ENCODE data around the gene WBP4. TPM values are rescaled to one million over a fixed set of nuclear protein-coding genes. Genes with fewer than 3 reads are reported as not detected.

Gene WBP4
- total RNA-seq, 1 experiment from 2014 or later = 7.2 TPM

- peaks cover 8% of the 10 kb centered on the region in 2 experiments for H3K4me1 Mint-ChIP-seq
- H3K9ac ChIP-seq (ENCODE audit: extremely low read depth, insufficient read length, low read length) = no peak overlapping the region
- H3K23ac ChIP-seq (ENCODE audit: insufficient read length, low read depth, low read length) = no peak overlapping the region
- H2AK5ac ChIP-seq (ENCODE audit: insufficient read length, low read length) = no peak overlapping the region
- H3K4ac ChIP-seq (ENCODE audit: low read depth, low read length) = no peak overlapping the region
- no peaks in the 10 kb centered on the region for H3K79me1 ChIP-seq (ENCODE audit: insufficient read depth, low read depth, low read length, poor library complexity, severe bottlenecking)
- no peak overlapping the region for H3K18ac ChIP-seq (ENCODE audit: insufficient read length, low read depth, low read length)
- no peak overlapping the region for H2BK120ac ChIP-seq (ENCODE audit: low read depth, low read length, poor library complexity, severe bottlenecking)
- no peaks in the 10 kb centered on the region; the same call in 1 of the 2 replicates for H3K4me1 ChIP-seq (ENCODE audit: insufficient read depth, low read length)
- H3K27ac Mint-ChIP-seq = no peak overlapping the region
- DNase-seq = no peak
- no peak overlapping the region for H4K8ac ChIP-seq (replicated peaks; ENCODE audit: insufficient read length, low read depth, low read length)
- no peak overlapping the region for H4K91ac ChIP-seq (ENCODE audit: insufficient read length, low read depth, low read length)
- H3K79me2 ChIP-seq (ENCODE audit: insufficient read depth, low read length) = no peaks in the 10 kb centered on the region
- no peak overlapping the region for H2AFZ ChIP-seq (ENCODE audit: low read length)
- WGBS (ENCODE audit: extremely low coverage, insufficient read length, low lambda C conversion rate) = no CpG with 5 or more reads among the region's 2 CpGs
- H2BK15ac ChIP-seq (ENCODE audit: low read depth, low read length) = no peak overlapping the region
- no peak overlapping the region for H2BK12ac ChIP-seq (ENCODE audit: insufficient read length, low read depth, low read length)
- no peaks in the 10 kb centered on the region for H3K27me3 ChIP-seq (ENCODE audit: insufficient read depth, low read length)
- no peak overlapping the region for H2BK5ac ChIP-seq (ENCODE audit: insufficient read length, low read length)
- H3K4me2 ChIP-seq (ENCODE audit: insufficient read depth, insufficient read length, low read length) = no peak overlapping the region
- no peak overlapping the region for H3K4me3 Mint-ChIP-seq
- no peak overlapping the region for H4K5ac ChIP-seq (ENCODE audit: insufficient read length, low read depth, low read length)
- H3K23me2 ChIP-seq (ENCODE audit: insufficient read length, low read depth, low read length, poor library complexity, severe bottlenecking) = no peaks in the 10 kb centered on the region
- no peak overlapping the region for H3K56ac ChIP-seq (ENCODE audit: insufficient read length, low read depth, low read length)
- no peak overlapping the region for H3T11ph ChIP-seq (ENCODE audit: low read length)
- H4K20me1 ChIP-seq (ENCODE audit: control insufficient read depth, insufficient read depth, insufficient read length) = no peaks in the 10 kb centered on the region
- no peaks in the 10 kb centered on the region for H3K9me3 ChIP-seq (ENCODE audit: control insufficient read depth, low read depth, low read length)
- no peaks in the 10 kb centered on the region for H3K9me3 Mint-ChIP-seq
- H3K14ac ChIP-seq (ENCODE audit: insufficient read depth, low read length) = no peak overlapping the region
- TF ChIP-seq CTCF (conservative IDR thresholded peaks at IDR 0.05) = no peak
- H3K27ac ChIP-seq (ENCODE audit: insufficient read length, low read depth, low read length) = no peak overlapping the region
- H2BK20ac ChIP-seq (ENCODE audit: low read depth, low read length, poor library complexity, severe bottlenecking) = no peak overlapping the region
- no peaks in the 10 kb centered on the region for H3K27me3 Mint-ChIP-seq (ENCODE audit: low read depth)
- H3K36me3 Mint-ChIP-seq (ENCODE audit: insufficient read depth in 1 of 3, low read depth in 3 of 3) = peaks cover 0 to 3% (median 0%) of the 10 kb centered on the region in 3 experiments; a peak in 1 of 7 replicates
These were observed 28.5 kb upstream of the WBP4 start for GRCh38 chr13:41032691-41033376.
